ENCODE measurements around the gene C19orf38. TPM values are rescaled to one million over a fixed set of nuclear protein-coding genes. Genes with fewer than 3 reads are reported as not detected.

The C19orf38 gene
- total RNA-seq, result 0.62 and 1.0 TPM in 2 replicates

GRCh38 chr19:10848230-10848856 is at the start of gene C19orf38:
Gene C19orf38, plus strand, starts transcription at chr19:10848415. Its CDS starts 94 bp downstream, at chr19:10848509.
- H3K27me3 Mint-ChIP-seq, result peaks cover 12% of the 10 kb centered on the region
- intact Hi-C loops (cut with micrococcal nuclease), result no loop called here
- TF ChIP-seq CTCF (IDR thresholded peaks at IDR 0.05), result no peak
- CTCF ChIA-PET, result interaction anchor here (1.0 kb wide), 1 partner anchor 16 kb away, joined by 3 read pairs; no protein-coding TSS in a partner anchor
- peaks cover 5% of the 10 kb centered on the region for H3K4me1 Mint-ChIP-seq
- no peak for ATAC-seq (ENCODE audit: low read depth)
- H3K36me3 Mint-ChIP-seq (ENCODE audit: low read depth), result peaks cover 3% of the 10 kb centered on the region
- H3K4me3 Mint-ChIP-seq, result no peak within 1 kb of the TSS
- peaks cover 6% of the 10 kb centered on the region for H3K9me3 Mint-ChIP-seq
- no peak for DNase-seq
- no peak within 1 kb of the TSS for H3K27ac Mint-ChIP-seq
- POLR2A ChIA-PET, result no interaction called here

- H3K27ac Mint-ChIP-seq, result no peak overlapping the region
- intact Hi-C loops (cut with micrococcal nuclease), result no loop called here
- no peak for TF ChIP-seq CTCF (IDR thresholded peaks at IDR 0.05)
- no peak for ATAC-seq (ENCODE audit: low read depth)
- H3K4me3 Mint-ChIP-seq, result no peak overlapping the region
- POLR2A ChIA-PET, result interaction anchor here (0.8 kb wide), 1 partner anchor 27 kb away, joined by 3 read pairs; no protein-coding TSS in a partner anchor
- no peak for DNase-seq
- peaks cover 12% of the 10 kb centered on the region for H3K4me1 Mint-ChIP-seq
- no peaks in the 10 kb centered on the region for H3K9me3 Mint-ChIP-seq
- H3K27me3 Mint-ChIP-seq, result no peaks in the 10 kb centered on the region
- peaks cover 86% of the 10 kb centered on the region for H3K36me3 Mint-ChIP-seq (ENCODE audit: low read depth)
- CTCF ChIA-PET, result no interaction called here
These were observed 47.7 kb upstream of the C19orf38 start for GRCh38 chr19:10800488-10800887.

- ATAC-seq (ENCODE audit: low read depth) (no peak), DNase-seq (no peak)
- TF ChIP-seq CTCF (IDR thresholded peaks at IDR 0.05), result no peak
- ChIA-PET CTCF (interaction anchor here (0.7 kb wide), 1 partner anchor 52 kb away, joined by 3 read pairs; no protein-coding TSS in a partner anchor), POLR2A (interaction anchor here (0.5 kb wide), 1 partner anchor 18 kb away, joined by 6 read pairs; no protein-coding TSS in a partner anchor)
- Mint-ChIP-seq H3K4me3 (no peak overlapping the region), H3K36me3 (ENCODE audit: low read depth) (peaks cover 74% of the 10 kb centered on the region), H3K9me3 (no peaks in the 10 kb centered on the region), H3K27me3 (no peaks in the 10 kb centered on the region), H3K27ac (no peak overlapping the region), H3K4me1 (peaks cover 9% of the 10 kb centered on the region)
- intact Hi-C loops (cut with micrococcal nuclease), result no loop called here
These were observed 45.7 kb upstream of the C19orf38 start for GRCh38 chr19:10802479-10802878.

- ATAC-seq (ENCODE audit: low read depth) (no peak), DNase-seq (no peak)
- no peak for TF ChIP-seq CTCF (IDR thresholded peaks at IDR 0.05)
- Mint-ChIP-seq H3K27ac (no peak overlapping the region), H3K27me3 (no peaks in the 10 kb centered on the region), H3K4me3 (no peak overlapping the region), H3K9me3 (no peaks in the 10 kb centered on the region), H3K36me3 (ENCODE audit: low read depth) (peaks cover 72% of the 10 kb centered on the region), H3K4me1 (peaks cover under 1% of the 10 kb centered on the region)
- intact Hi-C loops (cut with micrococcal nuclease), result no loop called here
- POLR2A ChIA-PET, result no interaction called here
- CTCF ChIA-PET, result interaction anchor here (0.7 kb wide), 1 partner anchor 53 kb away, joined by 3 read pairs; no protein-coding TSS in a partner anchor
These were observed 45.0 kb upstream of the C19orf38 start for GRCh38 chr19:10803252-10803651.

GRCh38 chr19:10805065-10805757 is 43.0 kb upstream of the C19orf38 start:
- Mint-ChIP-seq H3K4me1 (no peaks in the 10 kb centered on the region), H3K9me3 (no peaks in the 10 kb centered on the region), H3K36me3 (ENCODE audit: low read depth) (peaks cover 70% of the 10 kb centered on the region), H3K4me3 (no peak overlapping the region), H3K27ac (no peak overlapping the region), H3K27me3 (no peaks in the 10 kb centered on the region)
- TF ChIP-seq CTCF (IDR thresholded peaks at IDR 0.05), result no peak
- intact Hi-C loops (cut with micrococcal nuclease), result no loop called here
- ChIA-PET POLR2A (no interaction called here), CTCF (no interaction called here)
- ATAC-seq (ENCODE audit: low read depth) (no peak), DNase-seq (no peak)
